ENCODE measurements around the gene EXOC6. TPM values are rescaled to one million over a fixed set of nuclear protein-coding genes. Genes with fewer than 3 reads are reported as not detected.

Gene EXOC6
- polyA plus RNA-seq (ENCODE audit: insufficient read length): 35.2 TPM

- DNase-seq: peak; percentile 86
These were observed at the start of gene EXOC6 for GRCh38 chr10:92848441-92849233. TSS of gene EXOC6 (plus strand) at chr10:92848520. CDS start at chr10:92848534, 14 bp downstream.

DNA sequence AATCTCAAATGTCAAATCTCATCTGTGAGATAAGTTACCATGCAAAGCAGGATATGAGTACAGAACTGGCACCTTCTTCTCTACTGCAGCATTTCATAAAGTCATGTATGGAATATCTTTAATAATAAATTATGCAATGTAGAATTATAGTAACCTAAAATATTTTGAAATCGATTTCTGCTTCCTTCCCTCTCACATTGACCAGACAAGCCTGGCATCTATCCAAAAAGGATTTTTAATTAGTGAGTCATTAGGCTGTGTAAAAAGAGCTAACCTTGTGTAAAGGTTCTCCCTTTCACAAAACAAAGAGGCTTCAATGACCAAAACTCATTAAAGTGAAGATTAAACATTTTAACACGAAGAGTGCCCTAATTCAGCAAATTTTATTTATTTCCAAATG is 48.8 kb upstream of the EXOC6 start:
- DNase-seq: no peak

DNA sequence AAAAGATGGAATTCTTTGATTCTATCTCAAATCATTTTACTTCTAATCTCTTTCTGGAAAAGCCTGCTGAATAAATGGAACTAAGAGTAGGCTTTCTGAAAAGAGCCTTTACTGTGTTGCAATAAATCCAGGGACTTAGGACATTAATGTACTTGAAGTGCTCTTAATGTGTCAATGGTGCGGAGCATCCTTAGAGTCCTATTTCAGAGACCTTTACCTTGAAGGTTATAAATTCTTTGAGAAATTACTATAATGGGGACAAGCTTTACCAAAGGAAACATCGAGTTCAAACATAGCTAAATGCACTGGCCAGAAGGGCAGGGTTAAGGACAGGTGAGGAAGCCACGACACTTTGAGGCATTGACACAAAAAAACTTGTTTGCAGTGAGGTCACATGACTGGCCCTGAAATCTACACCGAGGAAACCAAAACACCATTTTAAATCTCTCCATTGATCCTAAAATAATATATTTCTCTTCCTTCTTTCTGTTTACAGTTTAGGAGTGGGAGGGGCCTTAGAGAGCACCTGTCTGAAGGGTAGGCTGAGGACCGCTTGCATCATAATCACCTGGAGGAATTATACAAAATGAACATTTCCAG is 48.1 kb upstream of the EXOC6 start:
- no peak for DNase-seq

DNA sequence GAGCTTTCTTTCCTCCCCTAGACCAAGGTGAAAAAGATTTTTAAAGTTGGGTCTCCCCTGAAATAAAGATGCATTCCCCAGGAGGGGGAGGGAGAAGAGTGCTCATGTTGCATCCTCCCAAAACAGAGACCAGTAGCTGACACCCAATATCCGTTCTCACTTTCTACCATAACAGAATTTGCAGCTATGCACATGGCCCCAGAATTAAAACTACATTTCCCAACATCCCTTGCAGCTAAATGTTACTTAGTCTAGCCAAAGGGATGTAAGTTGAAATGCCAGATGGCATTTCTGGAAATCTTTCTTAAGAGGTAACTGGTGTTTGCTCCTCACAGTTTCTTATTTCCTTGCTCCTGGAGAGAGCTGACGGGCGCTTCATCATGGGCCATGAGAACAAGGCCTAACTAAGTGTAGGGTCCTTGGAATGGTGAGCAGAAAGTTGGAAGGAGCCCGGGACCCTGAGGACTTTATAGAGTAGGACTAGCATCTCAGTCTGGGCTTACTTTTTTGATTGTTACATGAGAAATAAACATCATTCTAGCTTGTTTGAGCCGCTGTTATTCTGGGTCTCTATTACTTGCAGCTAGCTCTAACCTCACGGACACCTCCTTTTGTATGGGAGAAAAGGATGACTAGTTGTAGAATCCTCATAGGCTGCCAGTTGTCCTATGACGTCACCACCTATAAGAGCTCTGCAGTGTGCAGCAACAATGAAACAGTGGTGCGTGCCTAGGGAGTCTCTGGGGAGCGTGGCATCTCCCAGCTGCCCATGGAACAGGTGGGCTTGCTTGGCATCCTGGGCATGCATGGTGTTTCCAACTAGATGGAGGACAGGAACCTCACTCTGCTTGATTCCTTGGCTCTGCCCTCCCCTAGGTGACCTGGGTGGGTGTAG is 46.1 kb upstream of the EXOC6 start:
- no peak for DNase-seq

- no peak for DNase-seq
These were observed 38.5 kb upstream of the EXOC6 start for GRCh38 chr10:92809840-92810239.

GRCh38 chr10:92810934-92811532 is 37.3 kb upstream of the EXOC6 start:
- no peak for DNase-seq

- DNase-seq: no peak
These were observed 36.3 kb upstream of the EXOC6 start for GRCh38 chr10:92811986-92812385.

DNA sequence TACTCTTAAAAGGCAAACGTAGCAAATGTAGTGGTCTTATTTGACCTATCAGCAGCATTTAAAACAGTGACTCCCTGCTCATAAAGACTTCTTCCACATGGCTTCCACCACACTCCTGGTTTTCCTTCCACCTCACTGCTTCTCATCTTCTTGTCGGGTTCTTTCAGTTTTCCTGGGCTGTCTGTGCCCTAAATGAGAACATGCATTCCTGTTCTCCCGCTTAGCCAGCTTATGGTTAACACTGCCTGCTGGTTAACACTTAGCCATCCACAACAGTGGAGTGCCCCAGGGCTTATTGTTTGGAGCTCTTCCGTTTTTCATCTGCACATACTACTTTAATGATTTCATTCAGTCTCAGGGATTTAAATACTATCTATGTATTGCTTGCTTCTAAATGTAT is 34.3 kb upstream of the EXOC6 start:
- DNase-seq: no peak

DNA sequence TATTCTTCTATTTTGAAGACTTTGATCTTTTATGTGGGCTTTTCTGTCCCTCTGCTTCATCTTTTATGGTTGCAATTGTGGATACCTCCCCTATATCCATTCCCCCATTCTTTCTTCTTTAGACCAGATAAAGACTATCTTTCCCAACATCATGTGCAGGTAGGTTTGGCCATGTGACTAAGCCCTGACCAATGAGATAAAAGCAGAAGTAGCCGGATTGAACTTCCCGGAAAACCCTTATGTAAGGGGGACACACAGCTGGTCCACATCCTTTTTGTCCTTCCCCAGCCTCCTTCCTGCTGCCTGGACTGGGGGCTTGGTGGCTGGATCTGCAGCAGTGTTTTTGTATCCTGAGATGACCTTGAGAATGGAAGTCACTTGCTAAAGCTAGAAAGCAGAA is 33.5 kb upstream of the EXOC6 start:
- DNase-seq: no peak

- no peak for DNase-seq
These were observed 32.2 kb upstream of the EXOC6 start for GRCh38 chr10:92816091-92816531.

DNA sequence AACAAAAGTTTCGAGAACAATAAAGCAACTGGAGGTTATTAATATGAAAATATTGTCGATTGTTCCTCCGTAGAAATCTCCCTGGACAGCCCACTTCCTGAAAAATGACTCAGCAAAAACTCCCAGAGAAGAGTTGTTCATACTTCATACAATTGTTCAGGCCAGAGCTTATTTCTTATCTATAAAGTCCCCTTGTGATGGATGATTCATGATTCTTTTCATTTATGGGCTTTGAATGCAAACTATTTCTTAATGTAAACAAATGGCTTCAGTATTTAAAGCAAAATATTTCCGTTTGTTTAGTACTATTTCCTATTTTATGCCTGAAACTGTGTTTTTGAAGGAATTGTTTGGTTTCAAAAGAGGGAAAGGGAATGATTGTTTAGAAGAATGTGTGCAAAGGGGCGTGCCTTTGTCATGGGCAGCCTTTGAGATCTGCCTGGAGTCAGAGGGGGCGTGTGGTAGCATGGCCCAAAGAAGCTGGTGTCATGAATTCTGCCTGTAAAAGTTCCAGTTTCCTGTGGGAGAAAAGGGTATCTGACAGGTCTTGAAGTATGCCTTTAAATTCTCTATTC is 26.2 kb upstream of the EXOC6 start:
- no peak for DNase-seq

DNA sequence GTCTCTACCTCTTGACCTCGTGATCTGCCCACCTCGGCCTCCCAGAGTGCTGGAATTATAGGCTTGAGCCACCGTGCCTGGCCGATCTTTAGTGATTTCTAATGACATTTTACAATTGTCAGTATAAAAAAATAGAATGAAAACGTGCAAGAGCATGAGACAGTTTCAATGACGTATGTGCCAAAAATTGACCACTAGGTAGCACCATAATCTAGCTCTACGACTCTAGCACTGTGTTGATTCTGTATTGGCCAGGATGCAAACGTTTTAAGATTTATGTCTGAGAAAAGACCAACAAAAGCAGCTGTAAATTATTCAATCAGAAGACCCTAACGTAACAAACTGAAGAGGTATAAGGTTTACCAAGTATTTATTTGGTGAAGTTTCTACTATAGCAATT is 25.4 kb upstream of the EXOC6 start:
- no peak for DNase-seq

DNA sequence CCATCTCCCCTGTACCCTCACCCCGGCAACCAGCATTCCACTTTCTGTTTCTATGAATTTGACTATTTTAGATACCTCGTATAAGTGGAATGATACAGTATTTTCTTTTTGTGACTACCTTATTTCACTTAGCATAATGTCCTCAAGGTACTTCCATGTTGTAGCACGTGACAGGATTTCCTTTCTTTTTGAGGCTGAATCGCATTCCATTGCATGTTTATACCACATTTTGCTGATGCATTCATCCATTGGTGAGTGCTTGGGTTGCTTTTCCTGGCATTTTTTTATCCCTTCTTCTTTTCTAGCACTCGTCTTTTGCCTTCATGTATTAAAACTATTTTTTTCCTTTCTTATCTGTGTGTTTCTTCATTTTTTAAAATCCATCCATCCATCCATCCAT is 22.3 kb upstream of the EXOC6 start:
- DNase-seq: no peak

DNA sequence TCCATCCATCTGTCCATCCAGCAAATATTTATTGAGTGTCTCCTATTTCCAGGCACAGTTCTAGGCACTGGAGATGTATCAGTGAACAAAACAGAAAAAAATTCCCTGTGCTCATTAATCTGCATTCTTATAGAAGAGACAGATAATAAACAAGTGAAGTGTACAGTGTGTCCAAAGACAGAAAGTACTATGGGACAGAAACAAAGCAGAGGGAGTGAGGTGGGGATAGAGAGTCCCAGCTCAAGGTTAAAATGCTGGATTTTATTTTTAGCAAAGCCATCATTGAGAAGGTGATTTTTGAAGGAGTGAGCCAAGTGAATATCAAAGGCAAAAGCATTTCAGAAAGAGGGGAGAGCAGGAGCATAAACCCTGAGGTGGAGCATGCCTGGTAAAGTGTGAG is 21.8 kb upstream of the EXOC6 start:
- DNase-seq: no peak

- DNase-seq: no peak
These were observed 19.1 kb upstream of the EXOC6 start for GRCh38 chr10:92829042-92829785.

DNA sequence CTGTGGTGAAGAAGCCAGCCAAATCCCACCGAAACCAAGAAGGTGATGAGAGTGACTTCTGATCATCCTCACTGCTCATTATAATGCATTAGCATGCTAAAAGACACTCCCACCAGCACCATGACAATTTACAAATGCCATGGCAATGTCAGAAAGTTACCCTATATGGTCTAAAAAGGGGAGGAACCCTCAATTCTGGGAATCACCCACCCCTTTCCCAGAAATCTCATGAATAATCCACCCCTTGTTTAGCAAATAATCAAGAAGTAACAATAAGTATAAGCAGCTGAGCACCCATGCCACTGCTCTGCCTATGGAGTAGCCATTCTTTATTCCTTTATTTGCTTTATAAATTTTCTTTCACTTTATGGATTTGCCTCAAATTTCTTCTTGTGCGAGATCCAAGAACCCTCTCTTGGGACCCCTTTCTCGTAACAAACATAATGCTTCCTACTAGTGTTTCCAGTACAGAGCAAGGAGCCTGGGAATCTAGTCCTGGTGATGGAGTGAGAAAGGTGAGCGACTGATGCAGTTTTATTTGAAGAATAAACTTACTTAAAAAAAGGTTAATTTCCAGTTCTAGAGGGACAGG is 18.4 kb upstream of the EXOC6 start:
- DNase-seq: no peak

GRCh38 chr10:92830478-92831389 is 17.6 kb upstream of the EXOC6 start:
- DNase-seq: no peak

GRCh38 chr10:92832121-92832520 is 16.2 kb upstream of the EXOC6 start:
- DNase-seq: no peak

DNA sequence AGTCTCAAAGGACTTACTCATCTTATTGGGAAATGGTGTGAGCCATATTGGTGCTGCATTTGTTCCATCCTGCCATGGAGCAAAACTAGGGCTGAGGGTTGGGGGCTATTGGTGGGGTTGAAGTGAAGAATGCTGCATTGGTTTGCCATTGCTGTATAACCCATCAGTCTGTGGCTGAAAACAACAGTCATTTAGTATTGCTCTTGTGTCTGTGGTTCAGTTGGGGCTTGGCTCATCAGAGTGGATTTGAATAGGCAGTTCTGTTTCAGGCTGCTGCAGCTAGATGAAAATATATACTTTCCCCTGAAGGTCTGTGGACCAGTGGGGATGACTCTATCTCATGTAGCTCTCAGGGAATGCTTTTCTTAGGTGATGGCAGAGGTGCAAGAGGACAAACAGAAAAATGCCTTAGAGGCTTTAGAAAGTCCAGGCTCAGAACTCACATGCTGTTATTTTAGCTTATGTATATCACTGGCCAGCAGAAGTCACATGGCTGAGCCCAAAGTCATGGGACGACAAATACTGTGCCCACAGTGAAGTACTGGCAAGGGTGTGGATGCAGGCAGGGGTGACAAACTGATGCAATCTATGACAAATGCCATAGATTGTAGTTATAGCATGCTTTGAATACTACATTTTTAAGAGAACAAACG is 15.2 kb upstream of the EXOC6 start:
- no peak for DNase-seq

DNA sequence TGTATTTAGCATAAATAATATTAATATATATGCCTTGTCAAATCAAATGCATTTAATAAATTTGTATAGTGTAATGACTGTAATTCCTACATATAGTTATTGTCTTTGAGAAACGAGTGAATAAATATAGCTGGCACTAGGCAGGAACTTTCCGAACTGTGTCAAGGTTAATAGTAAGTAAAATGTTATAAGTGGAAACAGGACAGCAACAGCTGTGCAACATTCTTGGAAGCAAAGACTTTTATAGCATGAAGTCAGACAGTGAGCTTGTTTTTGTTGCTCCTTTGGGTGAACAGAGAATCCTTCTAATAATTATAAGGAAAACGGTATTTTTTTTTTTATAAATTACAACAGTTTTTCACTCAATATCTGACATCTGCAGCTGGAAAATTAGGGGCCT is 14.0 kb upstream of the EXOC6 start:
- DNase-seq: no peak

Measured in hindlimb muscle (tissue), 1 donor.